ENCODE measurements around the gene FHIP1B.
"Not testable (repeated sequence)": the region's sequence is repeated elsewhere in the genome, so short reads cannot be mapped to it uniquely, and the experiment has no call there.

Gene FHIP1B

GRCh38 chr11:6234387-6235107 lies at the start of gene FHIP1B:
Gene FHIP1B, minus strand, starts transcription at chr11:6234636. Its CDS starts 10,120 bp downstream, at chr11:6224516.
- peaks cover 18 to 20% of the 10 kb centered on the region in 2 donors for H3K4me1 ChIP-seq (ENCODE audit: control insufficient read depth in 2 of 2, insufficient read depth in 2 of 2, low read length in 2 of 2)
- H3K27me3 ChIP-seq (ENCODE audit: control insufficient read depth in 2 of 2, insufficient read depth in 2 of 2, low read length in 2 of 2), result no peaks in the 10 kb centered on the region
- no peaks in the 10 kb centered on the region for H3K36me3 ChIP-seq (ENCODE audit: control insufficient read depth in 2 of 2, insufficient read depth in 2 of 2, low read length in 2 of 2)
- H3K4me3 ChIP-seq (ENCODE audit: low read length in 2 of 2), result peak within 1 kb of the TSS; percentile 95 to 99
- H3K27ac ChIP-seq (ENCODE audit: low read depth in 2 of 2, low read length in 2 of 2), result peak within 1 kb of the TSS; percentile 93 to 96
- H3K9me3 ChIP-seq (ENCODE audit: control insufficient read depth in 2 of 2, low read length in 2 of 2), result no peaks in the 10 kb centered on the region
- peak within 1 kb of the TSS; percentile 96 for H3K9ac ChIP-seq (ENCODE audit: low read depth in 1 of 2, low read length in 2 of 2)

- H3K27ac ChIP-seq (ENCODE audit: low read depth in 2 of 2, low read length in 2 of 2), result no peak overlapping the region
- H3K36me3 ChIP-seq (ENCODE audit: control insufficient read depth in 2 of 2, insufficient read depth in 2 of 2, low read length in 2 of 2), result no peaks in the 10 kb centered on the region
- H3K9me3 ChIP-seq (ENCODE audit: control insufficient read depth in 2 of 2, low read length in 2 of 2), result no peaks in the 10 kb centered on the region
- peaks cover 1 to 3% of the 10 kb centered on the region in 2 donors for H3K27me3 ChIP-seq (ENCODE audit: control insufficient read depth in 2 of 2, insufficient read depth in 2 of 2, low read length in 2 of 2)
- H3K4me3 ChIP-seq (ENCODE audit: low read length in 2 of 2), result no peak overlapping the region
- no peaks in the 10 kb centered on the region for H3K4me1 ChIP-seq (ENCODE audit: control insufficient read depth in 2 of 2, insufficient read depth in 2 of 2, low read length in 2 of 2)
- no peak overlapping the region for H3K9ac ChIP-seq (ENCODE audit: low read depth in 1 of 2, low read length in 2 of 2)
Observed at GRCh38 chr11:6283453-6284023, 49.1 kb upstream of the FHIP1B start.

GRCh38 chr11:6280809-6281208 lies 46.4 kb upstream of the FHIP1B start:
- not testable (repeated sequence) for H3K36me3 ChIP-seq (ENCODE audit: control insufficient read depth in 2 of 2, insufficient read depth in 2 of 2, low read length in 2 of 2); H3K9ac ChIP-seq (ENCODE audit: low read depth in 1 of 2, low read length in 2 of 2); H3K27ac ChIP-seq (ENCODE audit: low read depth in 2 of 2, low read length in 2 of 2); H3K9me3 ChIP-seq (ENCODE audit: control insufficient read depth in 2 of 2, low read length in 2 of 2); H3K4me1 ChIP-seq (ENCODE audit: control insufficient read depth in 2 of 2, insufficient read depth in 2 of 2, low read length in 2 of 2); H3K27me3 ChIP-seq (ENCODE audit: control insufficient read depth in 2 of 2, insufficient read depth in 2 of 2, low read length in 2 of 2); H3K4me3 ChIP-seq (ENCODE audit: low read length in 2 of 2)

- H3K4me3 ChIP-seq (ENCODE audit: low read length in 2 of 2), result no peak overlapping the region
- no peak overlapping the region for H3K27ac ChIP-seq (ENCODE audit: low read depth in 2 of 2, low read length in 2 of 2)
Observed at GRCh38 chr11:6273188-6273587, 38.8 kb upstream of the FHIP1B start.

GRCh38 chr11:6271598-6271997 lies 37.2 kb upstream of the FHIP1B start:
- Histone ChIP-seq H3K4me3 (ENCODE audit: low read length in 2 of 2) (no peak overlapping the region), H3K9ac (ENCODE audit: low read depth in 1 of 2, low read length in 2 of 2) (no peak overlapping the region), H3K27ac (ENCODE audit: low read depth in 2 of 2, low read length in 2 of 2) (no peak overlapping the region), H3K9me3 (ENCODE audit: control insufficient read depth in 2 of 2, low read length in 2 of 2) (no peaks in the 10 kb centered on the region), H3K27me3 (ENCODE audit: control insufficient read depth in 2 of 2, insufficient read depth in 2 of 2, low read length in 2 of 2) (no peaks in the 10 kb centered on the region), H3K36me3 (ENCODE audit: control insufficient read depth in 2 of 2, insufficient read depth in 2 of 2, low read length in 2 of 2) (no peaks in the 10 kb centered on the region), H3K4me1 (ENCODE audit: control insufficient read depth in 2 of 2, insufficient read depth in 2 of 2, low read length in 2 of 2) (no peaks in the 10 kb centered on the region)

More at GRCh38 chr11:6273188-6273587, 38.8 kb upstream of the FHIP1B start:
- H3K27me3 ChIP-seq (ENCODE audit: control insufficient read depth in 2 of 2, insufficient read depth in 2 of 2, low read length in 2 of 2), result no peaks in the 10 kb centered on the region
- H3K9ac ChIP-seq (ENCODE audit: low read depth in 1 of 2, low read length in 2 of 2), result no peak overlapping the region
- no peaks in the 10 kb centered on the region for H3K4me1 ChIP-seq (ENCODE audit: control insufficient read depth in 2 of 2, insufficient read depth in 2 of 2, low read length in 2 of 2)
- H3K9me3 ChIP-seq (ENCODE audit: control insufficient read depth in 2 of 2, low read length in 2 of 2), result no peaks in the 10 kb centered on the region
- no peaks in the 10 kb centered on the region for H3K36me3 ChIP-seq (ENCODE audit: control insufficient read depth in 2 of 2, insufficient read depth in 2 of 2, low read length in 2 of 2)

- no peak overlapping the region for H3K4me3 ChIP-seq (ENCODE audit: low read length in 2 of 2)
- no peaks in the 10 kb centered on the region for H3K27me3 ChIP-seq (ENCODE audit: control insufficient read depth in 2 of 2, insufficient read depth in 2 of 2, low read length in 2 of 2)
- H3K27ac ChIP-seq (ENCODE audit: low read depth in 2 of 2, low read length in 2 of 2), result no peak overlapping the region
- H3K4me1 ChIP-seq (ENCODE audit: control insufficient read depth in 2 of 2, insufficient read depth in 2 of 2, low read length in 2 of 2), result no peaks in the 10 kb centered on the region
- H3K36me3 ChIP-seq (ENCODE audit: control insufficient read depth in 2 of 2, insufficient read depth in 2 of 2, low read length in 2 of 2), result no peaks in the 10 kb centered on the region
- H3K9ac ChIP-seq (ENCODE audit: low read depth in 1 of 2, low read length in 2 of 2), result no peak overlapping the region
- H3K9me3 ChIP-seq (ENCODE audit: control insufficient read depth in 2 of 2, low read length in 2 of 2), result no peaks in the 10 kb centered on the region
Observed at GRCh38 chr11:6270584-6271246, 36.3 kb upstream of the FHIP1B start.

DNA sequence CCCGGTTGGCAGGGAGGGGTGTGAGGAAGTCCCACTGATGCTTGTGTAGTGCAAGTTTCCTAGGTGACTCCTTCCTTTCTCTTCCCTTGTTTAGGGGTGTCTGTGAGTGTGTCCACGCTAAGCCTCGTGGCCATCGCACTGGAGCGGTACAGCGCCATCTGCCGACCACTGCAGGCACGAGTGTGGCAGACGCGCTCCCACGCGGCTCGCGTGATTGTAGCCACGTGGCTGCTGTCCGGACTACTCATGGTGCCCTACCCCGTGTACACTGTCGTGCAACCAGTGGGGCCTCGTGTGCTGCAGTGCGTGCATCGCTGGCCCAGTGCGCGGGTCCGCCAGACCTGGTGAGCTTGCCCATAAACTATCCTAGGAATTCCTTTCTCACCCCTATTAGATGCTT lies 35.6 kb upstream of the FHIP1B start:
- no peaks in the 10 kb centered on the region for H3K36me3 ChIP-seq (ENCODE audit: control insufficient read depth in 2 of 2, insufficient read depth in 2 of 2, low read length in 2 of 2)
- no peaks in the 10 kb centered on the region for H3K4me1 ChIP-seq (ENCODE audit: control insufficient read depth in 2 of 2, insufficient read depth in 2 of 2, low read length in 2 of 2)
- H3K4me3 ChIP-seq (ENCODE audit: low read length in 2 of 2), result no peak overlapping the region
- H3K27me3 ChIP-seq (ENCODE audit: control insufficient read depth in 2 of 2, insufficient read depth in 2 of 2, low read length in 2 of 2), result no peaks in the 10 kb centered on the region
- no peak overlapping the region for H3K9ac ChIP-seq (ENCODE audit: low read depth in 1 of 2, low read length in 2 of 2)
- H3K9me3 ChIP-seq (ENCODE audit: control insufficient read depth in 2 of 2, low read length in 2 of 2), result no peaks in the 10 kb centered on the region
- H3K27ac ChIP-seq (ENCODE audit: low read depth in 2 of 2, low read length in 2 of 2), result no peak overlapping the region

- H3K27me3 ChIP-seq (ENCODE audit: control insufficient read depth in 2 of 2, insufficient read depth in 2 of 2, low read length in 2 of 2), result peaks cover 0 to 2% of the 10 kb centered on the region in 2 donors
- no peaks in the 10 kb centered on the region for H3K4me1 ChIP-seq (ENCODE audit: control insufficient read depth in 2 of 2, insufficient read depth in 2 of 2, low read length in 2 of 2)
- no peaks in the 10 kb centered on the region for H3K9me3 ChIP-seq (ENCODE audit: control insufficient read depth in 2 of 2, low read length in 2 of 2)
- H3K36me3 ChIP-seq (ENCODE audit: control insufficient read depth in 2 of 2, insufficient read depth in 2 of 2, low read length in 2 of 2), result no peaks in the 10 kb centered on the region
- no peak overlapping the region for H3K4me3 ChIP-seq (ENCODE audit: low read length in 2 of 2)
- H3K27ac ChIP-seq (ENCODE audit: low read depth in 2 of 2, low read length in 2 of 2), result no peak overlapping the region
- H3K9ac ChIP-seq (ENCODE audit: low read depth in 1 of 2, low read length in 2 of 2), result no peak overlapping the region
Observed at GRCh38 chr11:6268820-6269219, 34.4 kb upstream of the FHIP1B start.

DNA sequence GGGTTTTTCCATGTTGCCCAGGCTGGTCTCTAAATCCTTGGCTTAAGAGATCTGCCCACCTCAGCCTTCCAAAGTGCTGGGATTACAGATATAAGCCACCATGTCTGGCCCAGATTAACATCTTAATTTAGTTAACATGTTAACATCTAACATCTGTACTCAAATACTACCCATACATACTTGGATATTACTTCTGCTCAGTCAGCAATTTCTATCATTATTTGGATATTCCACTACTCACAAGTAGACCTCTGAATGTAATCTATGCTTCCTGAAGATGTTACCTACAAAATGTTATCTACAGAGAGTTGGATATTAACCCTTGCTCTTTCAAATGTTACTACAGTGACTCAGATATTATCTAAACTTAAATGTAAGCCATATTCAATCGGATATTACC lies 29.2 kb upstream of the FHIP1B start:
- Histone ChIP-seq H3K36me3 (ENCODE audit: control insufficient read depth in 2 of 2, insufficient read depth in 2 of 2, low read length in 2 of 2) (no peaks in the 10 kb centered on the region), H3K9me3 (ENCODE audit: control insufficient read depth in 2 of 2, low read length in 2 of 2) (no peaks in the 10 kb centered on the region), H3K9ac (ENCODE audit: low read depth in 1 of 2, low read length in 2 of 2) (no peak overlapping the region), H3K27ac (ENCODE audit: low read depth in 2 of 2, low read length in 2 of 2) (no peak overlapping the region), H3K4me3 (ENCODE audit: low read length in 2 of 2) (no peak overlapping the region), H3K4me1 (ENCODE audit: control insufficient read depth in 2 of 2, insufficient read depth in 2 of 2, low read length in 2 of 2) (peaks cover 0 to 5% of the 10 kb centered on the region in 2 donors), H3K27me3 (ENCODE audit: control insufficient read depth in 2 of 2, insufficient read depth in 2 of 2, low read length in 2 of 2) (peaks cover 25 to 27% of the 10 kb centered on the region in 2 donors)

DNA sequence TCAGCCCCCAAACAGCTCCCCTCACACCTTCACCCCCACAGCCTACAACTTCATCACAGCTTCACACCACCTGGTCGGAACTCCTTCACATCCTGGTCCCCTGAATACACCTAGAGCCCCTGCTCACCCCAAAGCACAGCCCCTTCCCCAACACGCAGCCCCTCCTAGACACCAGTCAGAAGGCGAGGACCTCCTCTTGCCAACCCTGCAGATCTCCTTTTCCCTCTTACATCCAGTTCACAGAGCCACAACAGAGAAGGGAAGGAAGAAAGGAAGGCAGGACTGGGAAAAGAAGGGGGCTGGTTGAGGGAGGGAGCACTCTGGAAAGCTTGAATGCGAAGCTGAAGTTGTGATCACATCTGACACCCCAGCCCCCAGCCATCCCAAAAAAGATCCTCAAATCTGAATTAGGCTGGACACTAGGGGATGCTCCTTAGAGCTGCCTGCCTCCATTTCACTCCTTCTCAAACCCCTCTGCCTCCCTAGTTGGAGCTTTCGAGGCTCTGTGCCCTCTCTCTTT lies 25.8 kb upstream of the FHIP1B start:
- H3K27me3 ChIP-seq (ENCODE audit: control insufficient read depth in 2 of 2, insufficient read depth in 2 of 2, low read length in 2 of 2), result peaks cover 38 to 41% of the 10 kb centered on the region in 2 donors
- no peak overlapping the region for H3K27ac ChIP-seq (ENCODE audit: low read depth in 2 of 2, low read length in 2 of 2)
- no peak overlapping the region for H3K4me3 ChIP-seq (ENCODE audit: low read length in 2 of 2)
- peaks cover 0 to 5% of the 10 kb centered on the region in 2 donors for H3K4me1 ChIP-seq (ENCODE audit: control insufficient read depth in 2 of 2, insufficient read depth in 2 of 2, low read length in 2 of 2)
- H3K9me3 ChIP-seq (ENCODE audit: control insufficient read depth in 2 of 2, low read length in 2 of 2), result no peaks in the 10 kb centered on the region
- no peak overlapping the region for H3K9ac ChIP-seq (ENCODE audit: low read depth in 1 of 2, low read length in 2 of 2)
- no peaks in the 10 kb centered on the region for H3K36me3 ChIP-seq (ENCODE audit: control insufficient read depth in 2 of 2, insufficient read depth in 2 of 2, low read length in 2 of 2)
